Stimulated activated CD8-positive, alpha-beta memory T cell treated with anti-CD3 and anti-CD28 coated beads, Interleukin-12 subunit alpha, Interleukin-12 subunit beta, amount 100 ng/mL, for 24 hours (primary cell): ENCODE results near the gene CXCL1.

ENCODE experiments used
- DNase-seq: peaks from one replicate; pipeline ENCODE4 v3.0.0-alpha.2; 2020; ENCODE audit errors: extremely low read depth

Gene CXCL1

GRCh38 chr4:73851293-73851692 lies 17.9 kb upstream of the CXCL1 start:
- DNase-seq, result no peak

GRCh38 chr4:73852771-73853170 lies 16.4 kb upstream of the CXCL1 start:
- no peak for DNase-seq

- no peak for DNase-seq
Measured at GRCh38 chr4:73853246-73853704, 15.9 kb upstream of the CXCL1 start, which contains the start of gene PF4V1. TSS of gene PF4V1 (plus strand) at chr4:73853296. CDS start at chr4:73853363, 67 bp downstream.

- DNase-seq, result no peak
Measured at GRCh38 chr4:73853718-73854473, 15.3 kb upstream of the CXCL1 start.

- DNase-seq, result no peak
Measured at GRCh38 chr4:73855406-73855805, 13.8 kb upstream of the CXCL1 start.

- DNase-seq, result no peak
Measured at GRCh38 chr4:73856518-73856917, 12.7 kb upstream of the CXCL1 start.

- no peak for DNase-seq
Measured at GRCh38 chr4:73859614-73860088, 9.5 kb upstream of the CXCL1 start.

- DNase-seq, result no peak
Measured at GRCh38 chr4:73860181-73860580, 9.0 kb upstream of the CXCL1 start.

- no peak for DNase-seq
Measured at GRCh38 chr4:73860917-73861316, 8.3 kb upstream of the CXCL1 start.

GRCh38 chr4:73862322-73862721 lies 6.9 kb upstream of the CXCL1 start:
- no peak for DNase-seq

- no peak for DNase-seq
Measured at GRCh38 chr4:73864365-73864764, 4.8 kb upstream of the CXCL1 start.

- no peak for DNase-seq
Measured at GRCh38 chr4:73864961-73865360, 4.2 kb upstream of the CXCL1 start.

- DNase-seq, result no peak
Measured at GRCh38 chr4:73865431-73866096, 3.6 kb upstream of the CXCL1 start.

- no peak for DNase-seq
Measured at GRCh38 chr4:73866246-73866645, 2.9 kb upstream of the CXCL1 start.

- no peak for DNase-seq
Measured at GRCh38 chr4:73867783-73868182, 1.4 kb upstream of the CXCL1 start.

- DNase-seq, result no peak
Measured at GRCh38 chr4:73868206-73869129, 725 bp upstream of the CXCL1 start.

GRCh38 chr4:73870260-73870659 lies 1.1 kb downstream of the CXCL1 start:
- no peak for DNase-seq

- DNase-seq, result no peak
Measured at GRCh38 chr4:73870768-73871167, 1.6 kb downstream of the CXCL1 start.

- DNase-seq, result no peak
Measured at GRCh38 chr4:73871511-73872310, 2.5 kb downstream of the CXCL1 start.

- no peak for DNase-seq
Measured at GRCh38 chr4:73872316-73873108, 3.3 kb downstream of the CXCL1 start.
